ENCODE results near the gene NHEJ1.

NHEJ1 gene

GRCh38 chr2:219058541-219059374 lies 101.9 kb downstream of the NHEJ1 start:
- Histone ChIP-seq H3K9ac (ENCODE audit: low read depth, low read length) (no peak overlapping the region), H3K4me1 (ENCODE audit: control insufficient read depth, insufficient read depth, low read length) (peaks cover 26% of the 10 kb centered on the region), H3K4me3 (ENCODE audit: low read length) (no peak overlapping the region), H3K27me3 (ENCODE audit: control insufficient read depth, insufficient read depth, low read length) (peaks cover 86% of the 10 kb centered on the region), H3K36me3 (ENCODE audit: insufficient read depth, low read length) (no peaks in the 10 kb centered on the region), H3K9me3 (replicated peaks; ENCODE audit: low read length) (no peaks in the 10 kb centered on the region), H3K4me2 (ENCODE audit: low read length) (peak overlapping the region; percentile 74)

DNA sequence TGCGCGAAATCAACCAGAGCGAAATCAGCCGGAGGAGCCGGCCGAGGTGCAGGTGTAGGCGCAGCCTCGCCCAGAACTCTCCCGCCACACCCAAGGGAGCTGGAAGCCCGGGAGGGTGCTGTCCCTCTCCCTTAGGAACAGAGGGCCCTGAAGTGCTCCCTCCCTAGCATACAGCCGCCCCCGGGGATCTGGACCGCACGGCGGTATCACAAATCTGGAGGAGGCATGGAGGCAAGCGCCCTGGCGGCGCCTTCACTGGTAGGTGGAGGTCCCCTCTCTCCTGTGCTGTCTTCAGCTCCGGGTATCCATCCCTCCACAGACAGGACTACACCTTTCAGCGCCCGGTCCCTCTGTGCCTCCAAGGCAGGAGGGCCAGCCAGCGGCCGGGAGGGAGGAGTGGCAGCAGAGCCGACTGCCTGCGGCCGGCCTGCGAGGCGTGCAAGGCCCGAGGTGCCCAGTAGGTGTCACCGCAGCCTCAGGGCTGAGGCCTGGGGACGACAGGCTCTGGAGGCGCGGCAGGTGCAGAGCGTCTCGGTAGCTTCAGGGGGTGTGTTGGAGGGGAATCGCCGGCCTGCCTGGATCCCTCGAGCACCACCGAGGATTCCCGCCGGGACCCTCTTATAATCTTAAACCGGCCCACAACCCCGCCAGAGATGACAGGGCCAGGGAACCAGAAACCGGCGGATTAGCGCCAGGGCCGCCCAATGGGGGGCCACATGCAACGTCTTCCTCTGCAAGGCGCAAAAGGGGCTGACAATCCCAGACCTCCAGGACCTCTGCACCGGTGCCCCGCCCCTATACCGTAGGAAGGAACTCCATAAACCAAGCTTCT lies 102.7 kb downstream of the NHEJ1 start:
- Histone ChIP-seq H3K9me3 (replicated peaks; ENCODE audit: low read length) (no peaks in the 10 kb centered on the region), H3K4me2 (ENCODE audit: low read length) (peak overlapping the region; percentile 74), H3K9ac (ENCODE audit: low read depth, low read length) (no peak overlapping the region), H3K27me3 (ENCODE audit: control insufficient read depth, insufficient read depth, low read length) (peaks cover 87% of the 10 kb centered on the region), H3K36me3 (ENCODE audit: insufficient read depth, low read length) (no peaks in the 10 kb centered on the region), H3K4me3 (ENCODE audit: low read length) (peak overlapping the region; percentile 41), H3K4me1 (ENCODE audit: control insufficient read depth, insufficient read depth, low read length) (peaks cover 26% of the 10 kb centered on the region)

- Histone ChIP-seq H3K9ac (ENCODE audit: low read depth, low read length) (no peak overlapping the region), H3K4me3 (ENCODE audit: low read length) (no peak overlapping the region), H3K9me3 (replicated peaks; ENCODE audit: low read length) (no peaks in the 10 kb centered on the region), H3K4me2 (ENCODE audit: low read length) (peak overlapping the region; percentile 74), H3K27me3 (ENCODE audit: control insufficient read depth, insufficient read depth, low read length) (peaks cover 88% of the 10 kb centered on the region), H3K36me3 (ENCODE audit: insufficient read depth, low read length) (no peaks in the 10 kb centered on the region), H3K4me1 (ENCODE audit: control insufficient read depth, insufficient read depth, low read length) (peaks cover 26% of the 10 kb centered on the region)
These were observed 103.5 kb downstream of the NHEJ1 start for GRCh38 chr2:219056896-219057708.

DNA sequence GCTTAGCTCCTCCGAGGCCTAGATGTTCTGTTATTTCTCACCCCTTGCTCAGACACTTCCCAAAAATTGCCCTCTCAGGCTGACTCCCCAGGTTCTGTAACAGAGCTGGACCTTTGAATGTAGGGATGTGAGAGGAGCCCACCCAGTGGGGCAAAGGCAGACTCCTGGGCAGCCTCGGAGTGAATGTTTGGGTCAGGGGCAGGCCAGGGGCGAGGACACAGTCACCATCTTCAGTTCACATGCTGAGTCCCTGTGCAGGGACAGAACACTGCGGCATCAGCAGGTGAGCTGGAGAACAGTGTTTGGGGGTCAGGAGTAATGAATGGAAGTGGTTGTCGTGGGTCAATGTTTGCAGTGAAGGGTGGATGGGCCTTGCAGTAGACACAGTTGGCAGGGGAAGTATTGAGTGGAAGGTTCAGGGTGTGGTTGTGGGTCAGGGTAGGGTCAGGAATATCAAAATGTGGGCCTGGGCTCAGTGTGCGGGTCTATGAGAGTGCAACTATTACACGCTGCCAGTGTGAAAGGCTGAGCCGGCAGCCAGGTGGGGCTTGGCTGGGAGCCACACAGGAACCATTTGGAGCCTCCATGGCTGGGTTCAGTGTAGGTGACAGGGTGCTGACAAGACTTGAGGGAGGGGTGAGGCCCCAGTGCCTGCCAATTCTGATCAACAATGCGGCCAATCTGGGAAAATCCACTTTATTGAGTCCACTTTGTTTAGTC lies 104.3 kb downstream of the NHEJ1 start:
- H3K9ac ChIP-seq (ENCODE audit: low read depth, low read length), result no peak overlapping the region
- H3K4me1 ChIP-seq (ENCODE audit: control insufficient read depth, insufficient read depth, low read length), result peaks cover 26% of the 10 kb centered on the region
- no peaks in the 10 kb centered on the region for H3K36me3 ChIP-seq (ENCODE audit: insufficient read depth, low read length)
- peaks cover 83% of the 10 kb centered on the region for H3K27me3 ChIP-seq (ENCODE audit: control insufficient read depth, insufficient read depth, low read length)
- no peak overlapping the region for H3K4me2 ChIP-seq (ENCODE audit: low read length)
- no peak overlapping the region for H3K4me3 ChIP-seq (ENCODE audit: low read length)
- no peaks in the 10 kb centered on the region for H3K9me3 ChIP-seq (replicated peaks; ENCODE audit: low read length)

DNA sequence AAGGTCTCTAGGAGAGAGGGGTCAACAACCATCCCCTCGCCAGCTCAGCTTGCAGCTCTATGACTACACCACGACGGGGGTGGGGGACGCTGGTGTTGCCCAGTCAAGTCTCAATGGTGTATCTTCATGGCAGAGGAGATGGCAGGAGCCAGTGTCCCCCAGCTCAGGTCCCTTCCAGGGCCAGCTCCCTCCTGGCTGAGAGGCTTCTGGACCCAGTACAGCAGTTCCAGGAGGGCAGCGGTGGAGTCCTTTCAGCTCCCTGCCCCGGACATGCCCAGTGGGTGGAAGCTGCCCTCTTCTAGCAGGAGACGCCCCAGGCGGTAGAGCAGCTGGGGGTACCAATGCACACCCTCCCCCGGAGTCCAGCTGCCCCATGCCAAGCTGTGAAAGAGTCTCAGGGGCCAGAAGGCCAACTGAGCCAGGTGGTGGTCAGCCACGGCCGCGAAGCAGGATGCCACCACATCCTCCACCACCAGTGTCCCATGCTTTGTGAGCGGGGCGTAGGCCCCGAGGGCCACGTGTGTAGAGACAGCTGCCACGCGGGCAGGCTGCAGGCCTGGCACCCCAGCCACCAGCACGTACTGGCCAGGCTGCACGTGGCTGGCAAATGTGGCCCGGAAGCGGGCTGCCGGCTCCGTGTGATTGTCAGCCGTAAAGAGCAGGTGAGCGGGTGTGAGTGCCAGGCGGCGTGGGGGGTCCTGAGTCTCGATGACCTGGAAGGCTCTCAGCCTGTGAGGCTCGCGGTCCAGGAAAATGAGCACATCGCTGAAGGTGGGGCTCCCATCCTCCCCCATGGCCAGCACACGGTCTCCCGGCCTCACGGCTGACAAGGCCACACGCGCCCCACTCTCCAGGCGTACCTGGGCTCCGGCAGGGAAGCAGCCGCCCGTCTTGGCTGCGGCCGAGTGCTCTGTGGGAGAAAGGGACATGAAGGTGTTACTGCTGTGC lies 105.4 kb downstream of the NHEJ1 start:
- Histone ChIP-seq H3K9ac (ENCODE audit: low read depth, low read length) (no peak overlapping the region), H3K27me3 (ENCODE audit: control insufficient read depth, insufficient read depth, low read length) (peaks cover 90% of the 10 kb centered on the region), H3K4me2 (ENCODE audit: low read length) (no peak overlapping the region), H3K4me1 (ENCODE audit: control insufficient read depth, insufficient read depth, low read length) (peaks cover 23% of the 10 kb centered on the region), H3K4me3 (ENCODE audit: low read length) (no peak overlapping the region), H3K9me3 (replicated peaks; ENCODE audit: low read length) (no peaks in the 10 kb centered on the region), H3K36me3 (ENCODE audit: insufficient read depth, low read length) (no peaks in the 10 kb centered on the region)

GRCh38 chr2:219049282-219049681 lies 111.3 kb downstream of the NHEJ1 start:
- Histone ChIP-seq H3K27me3 (ENCODE audit: control insufficient read depth, insufficient read depth, low read length) (peaks cover 61% of the 10 kb centered on the region), H3K4me2 (ENCODE audit: low read length) (no peak overlapping the region), H3K4me1 (ENCODE audit: control insufficient read depth, insufficient read depth, low read length) (no peaks in the 10 kb centered on the region), H3K36me3 (ENCODE audit: insufficient read depth, low read length) (no peaks in the 10 kb centered on the region), H3K9me3 (replicated peaks; ENCODE audit: low read length) (no peaks in the 10 kb centered on the region), H3K4me3 (ENCODE audit: low read length) (no peak overlapping the region), H3K9ac (ENCODE audit: low read depth, low read length) (no peak overlapping the region)

GRCh38 chr2:219045937-219046550 lies 114.6 kb downstream of the NHEJ1 start:
- no peaks in the 10 kb centered on the region for H3K9me3 ChIP-seq (replicated peaks; ENCODE audit: low read length)
- no peak overlapping the region for H3K4me2 ChIP-seq (ENCODE audit: low read length)
- H3K36me3 ChIP-seq (ENCODE audit: insufficient read depth, low read length), result no peaks in the 10 kb centered on the region
- H3K4me1 ChIP-seq (ENCODE audit: control insufficient read depth, insufficient read depth, low read length), result no peaks in the 10 kb centered on the region
- no peak overlapping the region for H3K4me3 ChIP-seq (ENCODE audit: low read length)
- no peak overlapping the region for H3K9ac ChIP-seq (ENCODE audit: low read depth, low read length)
- peaks cover 65% of the 10 kb centered on the region for H3K27me3 ChIP-seq (ENCODE audit: control insufficient read depth, insufficient read depth, low read length)

DNA sequence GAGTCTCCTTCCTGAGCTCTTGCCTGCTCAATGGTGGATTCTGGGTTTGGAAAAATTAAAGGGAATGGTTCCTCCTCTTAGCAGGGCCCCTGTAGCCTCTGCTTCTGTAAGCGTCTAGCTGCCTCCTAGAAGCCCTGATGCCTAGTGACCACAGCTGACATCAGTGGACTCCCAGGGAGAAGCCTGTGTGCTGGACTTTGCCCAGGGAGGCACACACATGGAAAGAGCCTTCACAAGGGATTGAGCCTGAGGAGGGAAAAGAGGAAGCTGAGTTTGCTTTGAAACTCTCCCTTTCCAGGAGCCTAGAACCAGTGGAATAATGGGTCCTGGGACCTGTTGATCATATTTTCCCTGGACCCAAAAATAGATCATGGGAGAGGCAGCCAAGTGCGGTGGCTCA lies 117.9 kb downstream of the NHEJ1 start:
- no peak overlapping the region for H3K4me2 ChIP-seq (ENCODE audit: low read length)
- H3K4me3 ChIP-seq (ENCODE audit: low read length), result no peak overlapping the region
- no peaks in the 10 kb centered on the region for H3K9me3 ChIP-seq (replicated peaks; ENCODE audit: low read length)
- no peaks in the 10 kb centered on the region for H3K36me3 ChIP-seq (ENCODE audit: insufficient read depth, low read length)
- no peak overlapping the region for H3K9ac ChIP-seq (ENCODE audit: low read depth, low read length)
- H3K27me3 ChIP-seq (ENCODE audit: control insufficient read depth, insufficient read depth, low read length), result peaks cover 69% of the 10 kb centered on the region
- H3K4me1 ChIP-seq (ENCODE audit: control insufficient read depth, insufficient read depth, low read length), result no peaks in the 10 kb centered on the region

GRCh38 chr2:219042157-219042556 lies 118.5 kb downstream of the NHEJ1 start:
- peaks cover 69% of the 10 kb centered on the region for H3K27me3 ChIP-seq (ENCODE audit: control insufficient read depth, insufficient read depth, low read length)
- no peak overlapping the region for H3K4me2 ChIP-seq (ENCODE audit: low read length)
- no peaks in the 10 kb centered on the region for H3K4me1 ChIP-seq (ENCODE audit: control insufficient read depth, insufficient read depth, low read length)
- no peaks in the 10 kb centered on the region for H3K9me3 ChIP-seq (replicated peaks; ENCODE audit: low read length)
- H3K4me3 ChIP-seq (ENCODE audit: low read length), result no peak overlapping the region
- H3K9ac ChIP-seq (ENCODE audit: low read depth, low read length), result no peak overlapping the region
- H3K36me3 ChIP-seq (ENCODE audit: insufficient read depth, low read length), result no peaks in the 10 kb centered on the region

GRCh38 chr2:219041252-219041651 lies 119.4 kb downstream of the NHEJ1 start, which contains the start of gene CFAP65:
Gene CFAP65, minus strand, starts transcription at chr2:219041516. Its CDS starts 2,468 bp downstream, at chr2:219039048.
- peaks cover 74% of the 10 kb centered on the region for H3K27me3 ChIP-seq (ENCODE audit: control insufficient read depth, insufficient read depth, low read length)
- peak within 1 kb of the TSS; percentile 89 for H3K4me2 ChIP-seq (ENCODE audit: low read length)
- H3K4me3 ChIP-seq (ENCODE audit: low read length), result peak within 1 kb of the TSS; percentile 68
- H3K36me3 ChIP-seq (ENCODE audit: insufficient read depth, low read length), result no peaks in the 10 kb centered on the region
- no peaks in the 10 kb centered on the region for H3K4me1 ChIP-seq (ENCODE audit: control insufficient read depth, insufficient read depth, low read length)
- no peak within 1 kb of the TSS for H3K9ac ChIP-seq (ENCODE audit: low read depth, low read length)
- no peaks in the 10 kb centered on the region for H3K9me3 ChIP-seq (replicated peaks; ENCODE audit: low read length)

All from skeletal muscle satellite cell (primary cell).